GM19468 (cell line): ENCODE measurements around the gene PADI1.

Experiments used
- ATAC-seq: cut with Tn5 transposase; IDR thresholded peaks from one replicate; pipeline ENCODE4 v1.9.1; 2021; ENCODE audit warnings: mild to moderate bottlenecking, moderate library complexity, moderate number of reproducible peaks; ENCODE audit not compliant: unreplicated experiment; ENCODE audit errors: extremely low read depth

PADI1 gene

DNA sequence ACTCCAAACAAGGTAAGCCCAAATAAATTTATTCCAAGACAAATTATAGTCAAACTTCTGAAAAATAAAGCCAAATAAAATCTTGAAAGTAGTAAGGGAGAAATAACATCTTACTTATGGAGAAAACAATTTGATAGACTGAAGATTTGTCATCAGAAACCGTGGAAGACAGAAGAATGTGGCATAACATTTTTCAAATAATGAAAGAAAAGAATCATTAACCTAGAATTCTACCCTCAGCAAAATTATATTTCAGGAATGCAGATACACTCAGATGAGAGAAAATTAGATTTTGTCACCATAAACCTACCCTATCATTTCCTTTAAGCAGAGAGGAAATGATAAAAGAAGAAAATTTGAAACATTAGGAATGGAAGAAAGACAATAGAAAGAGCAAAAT lies 27.3 kb upstream of the PADI1 start:
- ATAC-seq = no peak

DNA sequence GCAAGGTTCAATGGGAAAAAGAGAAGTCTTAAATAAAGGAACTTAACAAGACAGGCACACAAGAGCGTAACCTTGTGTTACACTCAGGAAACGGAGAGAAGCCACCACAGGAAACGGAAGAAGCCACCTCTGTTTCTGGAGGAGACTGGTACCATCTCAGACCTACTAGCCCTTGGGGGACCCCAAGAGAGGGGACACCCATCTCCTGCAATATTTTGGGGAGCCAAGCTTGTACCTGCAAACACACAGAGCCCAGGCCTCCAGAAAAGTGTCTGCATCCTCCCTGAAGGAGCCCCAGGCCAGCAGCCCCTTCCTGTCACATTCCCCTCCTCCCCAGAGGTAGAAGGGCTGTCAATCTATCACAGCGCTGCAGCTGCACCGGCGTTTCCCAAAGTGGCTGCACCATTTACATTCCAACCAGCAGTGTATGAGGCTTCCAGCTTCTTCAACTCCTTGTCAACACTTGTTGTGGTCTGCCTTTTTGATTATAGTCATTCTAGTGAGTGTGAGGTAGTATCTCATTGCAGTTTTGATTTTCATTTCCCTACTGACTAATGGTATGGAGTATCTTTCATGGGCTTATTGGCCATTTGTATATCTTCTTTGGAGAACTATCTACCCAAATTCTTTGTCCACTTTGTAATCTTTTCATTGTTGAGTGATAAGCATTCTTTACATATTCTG lies 23.0 kb upstream of the PADI1 start:
- no peak for ATAC-seq

DNA sequence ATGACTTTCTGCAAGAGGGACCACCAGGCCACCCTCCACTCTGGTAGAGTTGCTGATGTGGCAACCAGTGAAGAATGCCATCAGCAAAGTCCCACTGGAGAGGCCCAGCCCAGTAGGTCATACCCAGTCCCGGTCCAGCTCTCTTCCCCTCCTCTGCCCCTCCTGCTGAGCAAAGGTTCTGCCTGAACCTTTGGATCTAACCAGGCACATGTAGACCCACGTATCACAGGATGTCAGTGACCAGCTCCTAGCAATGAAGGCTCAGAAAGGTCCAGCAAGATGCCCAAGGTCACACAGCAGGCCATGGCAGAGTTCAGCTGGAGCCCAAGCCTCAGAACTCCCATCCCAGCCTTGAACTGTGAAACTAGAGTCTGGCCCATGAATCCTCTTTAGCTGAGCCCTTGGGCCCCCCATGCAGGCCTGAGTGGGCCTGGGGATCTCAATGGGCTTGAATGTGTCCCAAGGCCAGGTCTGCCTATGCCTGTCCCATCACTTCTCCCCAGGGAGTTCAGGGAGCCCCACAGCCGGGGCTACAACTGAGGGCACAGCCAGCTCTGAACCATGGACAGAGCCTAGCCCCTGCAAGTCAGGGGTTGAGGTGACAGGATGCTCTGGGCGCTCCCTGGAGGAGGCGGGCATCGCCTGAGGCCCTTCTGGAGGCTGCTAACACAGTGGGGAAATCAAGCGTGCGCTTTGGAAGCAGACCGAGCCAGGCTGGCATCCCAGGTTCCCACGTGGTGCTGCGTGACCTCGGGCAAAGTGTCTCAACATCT lies 21.4 kb upstream of the PADI1 start:
- no peak for ATAC-seq

DNA sequence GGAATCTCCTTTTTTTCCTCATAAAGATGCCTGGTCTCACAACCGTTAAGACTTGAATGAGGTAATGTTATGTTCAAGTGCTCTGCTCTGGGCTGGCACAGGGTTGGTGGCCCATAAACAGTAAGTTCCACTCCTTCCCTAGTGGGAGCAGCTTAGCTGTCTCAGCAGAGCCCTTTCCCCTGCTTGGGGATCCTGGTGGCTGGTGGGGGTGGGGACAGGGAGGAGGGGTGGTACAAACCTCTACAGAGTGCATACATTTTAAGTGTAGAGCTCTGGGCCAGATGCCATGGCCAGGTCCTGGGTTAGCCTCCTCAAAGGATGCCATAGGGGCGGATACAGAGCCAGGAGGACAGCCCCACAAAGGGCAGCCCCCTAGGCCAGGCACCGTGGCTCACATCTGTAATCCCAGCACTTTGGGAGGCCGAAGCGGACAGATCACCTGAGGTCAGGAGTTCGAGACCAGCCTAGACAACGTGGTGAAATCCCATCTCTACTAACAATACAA lies 20.7 kb upstream of the PADI1 start:
- ATAC-seq = no peak

DNA sequence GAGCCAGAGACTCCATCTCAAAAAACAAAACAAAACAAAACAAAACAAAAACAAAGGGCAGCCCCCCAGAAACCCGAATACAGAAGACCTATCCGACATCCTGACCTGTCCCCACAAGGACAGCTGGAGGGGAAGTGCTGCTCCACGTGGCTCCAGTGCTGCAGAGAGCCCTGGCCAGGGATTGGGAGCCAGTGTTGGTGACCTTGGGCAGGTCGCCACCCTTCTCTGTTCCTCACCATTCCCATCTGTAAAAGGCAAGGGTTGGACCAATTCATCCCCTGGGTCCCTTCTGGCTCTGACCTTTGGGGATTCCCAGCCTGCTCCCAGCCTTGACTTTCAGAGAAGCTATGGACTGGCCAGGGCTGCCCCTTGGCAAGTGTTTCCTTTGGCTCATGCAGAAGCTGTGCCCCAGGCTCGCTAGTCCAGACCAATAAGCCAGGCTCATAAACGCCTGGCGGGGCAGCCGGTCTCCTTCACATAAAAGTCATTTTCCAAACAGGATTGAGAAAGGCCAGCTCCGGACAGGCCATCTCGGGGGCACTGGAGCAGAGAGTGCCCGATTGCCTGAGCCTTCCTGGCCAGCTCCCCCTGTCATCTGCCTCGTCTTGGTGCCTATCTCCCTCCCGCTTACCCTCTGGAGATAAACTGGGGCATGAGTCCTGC lies 20.0 kb upstream of the PADI1 start:
- no peak for ATAC-seq

DNA sequence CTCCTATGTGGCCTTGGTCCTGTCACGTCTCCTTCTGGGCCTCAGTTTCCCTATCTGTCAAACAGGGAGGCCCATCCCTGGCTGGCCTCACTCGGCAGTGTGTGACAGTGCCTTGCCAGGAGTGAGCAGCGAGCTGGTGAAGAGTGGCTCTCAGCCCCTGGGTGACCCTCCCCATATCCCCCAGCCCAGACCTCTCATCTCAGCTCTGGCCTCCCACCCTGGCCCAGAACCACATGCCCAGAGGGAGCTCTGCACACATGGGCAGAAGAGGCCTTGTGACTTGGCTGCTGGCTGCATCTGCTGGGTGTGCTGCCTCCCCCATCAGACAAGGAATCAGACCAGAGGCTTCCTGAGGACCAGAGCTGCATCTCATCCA lies 19.5 kb upstream of the PADI1 start:
- no peak for ATAC-seq

DNA sequence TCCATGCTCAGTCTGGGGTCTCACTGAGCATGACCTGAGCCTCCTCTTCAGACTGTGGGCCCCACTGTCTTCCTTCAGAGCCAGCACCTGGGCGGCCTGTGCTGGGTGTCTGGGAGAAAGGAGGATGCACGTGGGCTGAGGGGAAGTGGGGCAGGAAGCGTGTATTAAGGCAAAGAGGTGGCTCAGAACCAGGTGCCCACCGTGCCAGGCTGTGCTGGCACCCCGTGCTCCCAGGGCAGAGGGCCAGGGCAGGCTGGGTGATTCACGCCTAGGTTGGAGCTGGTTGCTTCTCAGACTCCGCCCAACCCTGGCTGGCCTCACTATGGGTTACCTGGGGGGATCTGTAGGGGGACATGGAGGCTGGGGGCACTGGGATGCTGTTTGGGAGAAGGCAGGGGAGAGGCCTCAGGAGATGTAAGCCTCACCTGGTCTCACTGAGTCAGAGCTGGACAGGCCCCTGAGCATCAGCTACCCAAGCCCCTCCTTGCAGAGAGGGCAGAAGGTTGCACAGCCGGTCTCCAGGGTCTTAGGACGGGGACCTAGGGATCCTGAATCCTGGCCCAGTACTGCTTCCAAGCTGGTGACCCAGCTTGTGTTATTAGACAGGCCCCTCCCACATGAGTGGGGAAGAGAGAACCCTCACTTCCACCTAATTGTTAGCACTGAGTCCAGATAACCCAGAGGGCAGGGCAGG lies 18.6 kb upstream of the PADI1 start:
- no peak for ATAC-seq

DNA sequence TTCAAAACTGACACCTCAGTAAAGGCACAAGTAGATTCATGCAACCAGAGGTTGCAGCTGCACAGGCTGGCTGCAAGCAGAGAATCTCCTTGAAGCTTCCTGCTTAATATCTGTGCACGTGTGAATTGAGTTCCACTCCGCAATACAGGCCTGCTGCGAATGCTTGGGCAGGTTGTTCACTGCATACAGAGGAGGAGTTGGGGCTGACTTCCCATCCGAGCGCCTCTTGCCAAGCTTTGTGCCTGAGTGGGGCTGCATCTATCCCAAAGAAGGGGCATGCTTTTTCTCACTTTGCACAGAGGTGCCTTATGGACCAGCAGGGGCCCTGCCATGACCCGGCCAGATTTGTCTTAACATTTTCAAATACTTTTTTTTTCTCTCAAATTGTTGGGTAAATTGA lies 17.9 kb upstream of the PADI1 start:
- ATAC-seq = no peak

DNA sequence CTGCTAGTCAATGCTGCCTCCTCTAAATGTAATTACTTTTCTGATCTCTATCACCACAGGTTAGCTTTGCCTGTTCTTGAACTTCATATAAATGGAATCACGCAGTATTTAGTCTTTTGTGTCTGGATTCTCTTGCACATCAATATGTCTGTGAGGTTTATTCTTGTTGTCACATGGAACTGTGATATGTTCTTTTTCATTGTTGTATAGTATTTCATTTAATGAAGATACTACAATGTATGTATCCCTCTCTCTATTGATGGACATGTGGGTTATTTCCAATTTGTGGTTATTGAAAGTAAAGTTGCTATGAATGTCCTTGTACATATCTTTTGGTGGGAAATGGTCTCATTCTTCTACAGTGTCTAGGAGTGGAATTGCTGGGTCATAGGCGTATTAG lies 16.7 kb upstream of the PADI1 start:
- no peak for ATAC-seq

DNA sequence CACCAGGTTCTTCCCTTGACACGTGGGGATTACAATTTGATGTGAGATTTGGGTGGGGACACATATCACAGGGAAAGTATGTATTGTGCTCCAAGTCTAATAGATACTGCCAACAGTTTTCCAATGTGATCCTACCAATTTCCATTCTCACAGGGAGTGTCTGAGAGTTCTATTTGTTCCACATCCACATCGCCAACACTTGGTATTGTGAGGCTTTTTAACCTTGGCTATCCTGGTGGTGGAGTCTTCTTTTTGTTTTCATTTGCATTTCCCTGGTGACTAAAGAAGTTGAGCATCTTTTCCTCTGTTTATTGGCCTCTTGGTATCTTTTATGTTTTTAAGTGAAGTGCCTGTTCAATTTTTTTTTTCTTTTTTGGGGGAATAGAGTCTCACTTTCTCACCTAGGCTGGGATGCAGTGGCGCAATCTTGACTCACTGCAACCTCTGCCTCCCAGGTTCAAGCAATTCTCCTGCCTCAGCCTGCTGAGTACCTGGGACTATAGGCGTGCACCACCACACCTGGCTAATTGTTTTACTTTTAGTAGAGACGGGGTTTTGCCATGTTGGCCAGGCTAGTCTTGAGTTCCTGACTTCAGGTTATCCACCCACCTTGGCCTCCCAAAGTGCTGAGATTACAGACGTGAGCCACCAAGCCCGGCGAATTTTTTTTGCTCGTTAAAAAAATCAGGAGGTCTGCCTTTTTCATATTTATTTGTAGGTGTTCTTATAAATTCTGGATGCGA lies 15.9 kb upstream of the PADI1 start:
- no peak for ATAC-seq

DNA sequence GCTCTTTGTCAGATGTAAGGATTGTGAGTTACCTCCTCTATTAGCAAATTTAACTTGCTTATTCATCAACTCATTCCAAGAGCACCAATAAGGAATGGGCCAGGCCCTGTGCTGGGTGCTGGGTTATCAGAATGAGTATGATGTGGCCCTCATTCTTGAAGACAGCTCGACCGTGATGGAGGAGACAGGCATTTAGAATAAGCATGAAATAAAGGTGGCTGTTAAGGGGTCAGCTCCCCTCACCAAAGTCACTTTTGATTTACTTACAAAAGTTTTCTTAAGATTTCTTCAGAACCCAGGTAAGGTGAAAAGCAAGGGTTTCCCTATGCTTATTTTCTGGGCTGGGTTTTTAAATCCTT lies 15.3 kb upstream of the PADI1 start:
- ATAC-seq = no peak

DNA sequence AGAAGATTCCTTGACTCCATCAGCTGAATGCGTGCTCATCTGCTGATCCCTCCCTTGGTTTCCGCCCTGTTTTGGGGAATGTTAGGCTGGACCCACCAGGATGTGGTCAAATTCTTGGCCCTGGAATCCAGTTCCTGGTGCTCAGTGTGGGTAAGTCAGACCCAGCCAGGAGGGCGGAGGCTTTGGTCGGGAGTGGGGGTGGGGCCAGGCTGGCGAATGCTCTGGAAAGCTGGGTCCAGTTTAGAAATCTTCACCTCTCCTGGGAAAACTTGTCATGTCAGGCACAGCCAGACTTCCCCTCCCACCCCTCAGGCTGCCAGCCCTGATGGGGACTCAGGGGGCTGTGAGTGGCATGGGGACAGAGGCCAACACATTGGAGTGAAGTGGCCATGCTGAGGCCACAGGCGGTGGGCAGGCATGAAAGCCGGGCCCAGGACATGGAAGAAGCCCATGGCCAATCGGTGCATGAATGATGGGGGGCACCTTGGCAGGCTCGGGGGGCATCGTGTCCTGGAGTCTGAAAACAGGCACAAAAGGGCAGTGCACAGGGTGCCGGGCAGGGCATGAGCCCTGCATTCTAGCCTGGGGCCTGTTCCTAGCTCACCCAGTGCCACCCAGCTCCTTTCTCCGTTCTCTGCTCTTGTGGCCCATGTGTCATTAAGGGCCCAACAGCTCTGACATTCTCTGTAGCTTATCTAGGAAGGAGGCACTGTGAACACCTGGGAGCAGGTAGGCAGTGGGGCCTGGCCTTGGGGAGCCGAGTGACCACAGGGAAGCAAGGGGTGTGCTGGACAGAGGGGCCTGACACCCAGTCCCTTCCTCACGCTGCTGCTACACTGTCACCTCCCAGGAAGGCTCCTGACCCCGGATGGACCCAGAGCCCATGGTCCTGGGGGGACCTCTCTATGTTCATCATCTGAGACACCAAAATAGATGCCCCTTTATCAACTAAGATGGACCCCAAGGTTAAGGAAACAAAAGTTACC lies 14.6 kb upstream of the PADI1 start:
- no peak for ATAC-seq

DNA sequence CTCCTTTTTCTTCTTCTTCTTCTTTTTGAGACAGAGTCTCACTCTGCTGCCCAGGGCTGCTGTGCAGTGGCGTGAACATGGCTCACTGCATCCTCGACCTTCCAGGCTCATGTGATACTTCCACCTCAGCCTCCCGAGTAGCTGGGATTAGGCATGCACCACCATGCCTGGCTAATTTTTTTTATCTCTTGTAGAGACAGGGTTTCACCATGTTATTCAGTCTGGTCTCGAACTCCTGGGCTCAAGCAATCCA lies 13.0 kb upstream of the PADI1 start:
- ATAC-seq = no peak

DNA sequence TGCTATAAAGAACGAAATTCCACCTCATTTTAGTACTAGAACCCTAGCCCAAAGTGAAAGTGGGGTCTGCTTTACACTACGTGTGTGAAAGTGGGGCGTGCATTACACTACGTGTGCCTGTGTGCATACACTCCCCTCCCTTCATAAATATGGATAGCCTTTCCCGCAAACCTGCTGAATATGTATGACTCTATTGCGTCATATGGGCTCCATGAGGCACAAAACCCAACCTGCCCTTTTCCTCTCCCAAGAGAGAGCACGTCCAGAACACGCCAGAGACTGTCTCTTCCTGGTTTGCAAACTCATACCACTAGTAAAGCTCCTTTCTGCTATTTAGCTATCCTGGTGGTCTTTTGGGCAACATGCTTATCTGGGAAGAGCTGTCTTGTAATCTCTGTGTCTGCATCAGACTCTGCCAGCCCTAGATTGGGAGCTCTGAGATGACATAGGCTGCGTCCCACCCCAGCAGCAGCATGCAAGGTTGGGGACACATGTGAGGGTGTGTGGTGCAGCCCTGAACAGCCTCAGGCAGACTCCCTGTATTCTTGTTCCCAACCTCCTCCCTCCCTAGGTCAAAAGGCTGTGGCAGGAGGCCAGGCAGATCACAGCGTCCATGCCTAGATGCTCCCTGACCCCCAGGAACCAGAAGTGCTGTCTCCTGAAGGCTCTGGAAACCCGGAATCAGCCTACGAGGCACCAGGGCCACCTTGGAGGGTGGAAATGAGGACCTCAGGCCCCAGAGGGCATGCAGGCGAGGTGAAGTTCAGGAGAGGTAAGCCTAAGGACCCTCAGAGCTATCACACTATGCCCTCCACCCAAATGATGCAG lies 12.3 kb upstream of the PADI1 start:
- no peak for ATAC-seq

DNA sequence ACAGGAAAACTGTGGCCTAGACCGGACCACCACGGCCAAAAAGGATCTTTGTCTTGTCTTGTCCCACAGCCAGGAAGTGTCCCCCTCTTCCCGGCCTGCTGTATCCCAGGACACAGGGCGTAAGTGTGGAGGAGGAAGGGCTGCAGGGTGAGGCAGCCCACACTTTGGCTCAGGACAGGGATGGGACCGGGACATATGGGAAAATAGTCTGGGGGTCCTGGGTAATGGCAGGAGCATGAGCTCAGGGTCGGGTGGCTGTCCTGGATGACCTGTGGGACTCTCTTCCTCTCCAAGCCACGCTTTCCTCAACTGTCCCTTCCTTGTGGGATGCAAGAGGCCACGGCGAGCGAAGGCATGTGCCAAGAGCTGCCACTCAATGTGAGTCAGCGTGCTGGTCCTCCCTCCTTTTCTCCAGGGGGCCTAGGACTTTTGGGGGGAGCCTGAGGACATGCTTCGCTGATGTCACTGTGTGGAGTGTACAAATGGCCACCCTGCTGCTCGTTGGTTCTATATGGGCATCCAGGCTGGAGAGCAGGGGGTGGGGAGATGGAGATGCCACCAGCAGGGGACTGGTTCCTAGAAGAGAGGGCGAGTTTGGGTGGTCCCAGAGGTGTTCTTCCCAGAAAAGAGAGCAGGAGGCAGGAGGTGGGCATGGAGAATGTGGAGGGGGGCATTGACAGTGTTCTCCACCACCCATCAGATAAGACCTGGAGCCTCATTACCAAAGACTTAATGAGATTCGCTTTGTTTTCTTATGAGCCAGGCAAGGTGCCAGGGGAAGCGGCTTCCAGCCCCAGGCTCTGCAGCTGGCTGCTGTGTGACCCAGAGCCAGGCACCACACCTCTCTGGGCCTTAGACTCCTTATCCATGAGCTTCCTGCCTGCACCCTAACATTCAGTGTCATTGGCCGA lies 11.5 kb upstream of the PADI1 start:
- ATAC-seq = no peak

DNA sequence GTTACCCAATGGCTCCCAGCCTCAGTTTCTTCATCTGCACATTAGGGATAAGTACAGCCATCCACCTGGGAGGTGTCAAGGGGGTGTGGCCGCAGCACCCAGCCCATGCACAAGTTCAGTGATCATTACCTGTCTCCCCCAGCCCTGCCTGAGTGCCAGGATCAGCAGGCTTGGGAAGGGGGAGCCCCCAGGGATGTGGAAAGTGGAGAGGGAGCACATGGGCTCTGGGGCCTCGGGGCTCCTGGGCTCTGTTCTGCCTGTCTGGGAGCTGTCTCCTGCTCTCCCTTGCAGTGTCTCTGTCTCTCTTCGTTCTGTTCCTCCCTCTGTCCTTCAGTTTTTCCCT lies 10.8 kb upstream of the PADI1 start:
- no peak for ATAC-seq
